NCI-H510A (cell line): ENCODE results near the gene PFKP.
"Not testable (repeated sequence)": the region's sequence is repeated elsewhere in the genome, so short reads cannot be mapped to it uniquely, and the experiment has no call there.

ENCODE experiments used
- DNase-seq: peaks from one replicate; lab custom pipeline; 2025; lab: John Stamatoyannopoulos, UW

PFKP gene

GRCh38 chr10:3046981-3047547, 20.3 kb upstream of the PFKP start:
- no peak for DNase-seq

DNA sequence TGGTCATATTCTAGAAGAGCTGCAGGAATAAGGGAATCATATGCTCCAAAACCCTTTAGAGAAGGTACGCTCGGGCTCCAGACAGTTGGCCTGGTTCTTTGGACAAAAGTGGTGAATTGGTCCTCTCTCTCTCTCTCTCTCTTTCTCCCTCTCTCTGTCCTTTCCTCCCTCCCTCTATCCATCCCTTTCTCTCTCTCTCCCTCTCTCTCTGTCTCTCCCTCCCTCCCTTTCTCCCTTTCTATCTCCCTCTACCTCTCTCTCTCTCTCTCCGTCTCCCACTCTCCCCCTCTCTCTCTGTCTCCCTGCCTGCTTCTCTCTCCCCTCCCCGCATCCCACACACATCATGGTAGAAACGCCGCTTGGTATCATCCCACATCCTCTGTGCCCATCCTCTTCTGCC, 19.8 kb upstream of the PFKP start:
- no peak for DNase-seq

DNA sequence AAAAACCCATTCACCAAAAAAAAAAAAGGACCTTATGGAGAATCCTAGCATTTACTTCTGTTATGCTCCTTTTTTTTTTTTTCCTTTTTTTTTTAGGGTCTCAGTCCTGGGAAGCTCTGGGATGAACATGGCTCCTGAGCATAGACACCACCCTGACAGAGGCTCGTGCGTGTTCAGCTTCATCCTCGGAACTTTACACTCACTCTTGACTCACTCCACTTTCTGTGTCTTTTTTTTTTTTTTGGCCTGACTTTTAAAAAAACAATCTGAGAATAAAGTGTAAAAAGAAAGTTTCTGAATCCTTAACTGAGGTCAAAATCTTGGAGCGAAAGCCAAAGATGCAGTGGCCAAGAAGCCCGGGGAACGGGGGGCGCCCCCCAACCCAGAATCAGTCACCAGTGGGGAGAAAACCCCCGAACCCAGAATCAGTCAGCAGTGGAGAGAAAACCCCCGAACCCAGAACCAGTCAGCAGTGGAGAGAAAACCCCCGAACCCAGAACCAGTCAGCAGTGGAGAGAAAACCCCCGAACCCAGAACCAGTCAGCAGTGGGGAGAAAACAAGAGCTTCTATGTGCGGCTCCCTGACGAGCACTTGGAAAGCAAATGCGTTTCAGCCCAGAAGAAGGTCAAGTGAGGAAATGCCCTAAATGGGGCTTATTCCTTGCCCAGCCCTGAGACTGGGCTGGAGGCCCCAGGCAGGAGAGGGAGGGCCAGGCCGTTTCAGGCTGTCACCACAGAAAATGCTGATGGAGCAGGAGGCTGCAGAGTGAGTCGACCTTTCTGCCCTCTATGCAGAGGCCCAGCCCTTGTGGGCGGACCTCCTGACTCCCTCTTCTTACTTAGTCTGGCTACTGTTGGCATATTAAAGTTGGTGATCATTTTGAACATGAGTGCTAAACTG, 19.0 kb upstream of the PFKP start:
- no peak for DNase-seq

DNA sequence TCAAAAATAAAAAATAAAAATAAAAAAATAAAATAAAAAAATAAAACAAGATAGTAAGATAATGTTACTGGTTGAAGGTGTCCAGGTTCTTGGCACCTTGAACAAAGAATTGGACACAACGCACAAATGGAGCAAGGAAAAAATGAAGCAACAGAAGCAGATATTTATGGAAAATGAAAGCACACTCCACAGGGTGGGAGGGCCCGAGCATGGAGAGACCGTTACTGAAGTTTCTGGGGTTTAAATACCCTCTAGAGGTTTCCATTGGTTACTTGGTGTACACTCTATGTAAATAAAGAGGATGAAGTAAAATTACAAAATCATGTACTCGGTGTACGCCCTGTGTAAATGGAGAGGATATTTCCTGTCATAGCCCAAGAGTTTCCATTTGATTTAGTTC, 15.7 kb upstream of the PFKP start:
- DNase-seq, result no peak

DNA sequence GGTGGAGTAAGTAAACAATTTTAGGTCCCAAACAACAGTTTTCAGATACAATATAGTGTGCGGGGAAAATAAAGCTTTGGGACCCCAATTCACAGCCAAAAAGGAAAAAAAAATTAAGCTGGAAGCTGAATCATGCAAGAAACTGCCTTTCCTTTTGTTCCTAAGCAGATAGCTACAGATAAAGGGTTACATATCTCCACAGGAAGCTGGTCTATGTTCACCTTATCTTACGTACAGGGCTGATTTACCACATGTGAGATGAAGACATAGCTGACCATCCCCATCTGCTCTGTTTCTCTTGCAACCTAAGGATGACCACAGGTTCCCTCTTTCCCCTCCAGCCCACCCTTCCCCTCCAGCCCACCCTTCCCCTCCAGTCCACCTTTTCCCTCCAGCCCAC, 14.2 kb upstream of the PFKP start:
- no peak for DNase-seq

DNA sequence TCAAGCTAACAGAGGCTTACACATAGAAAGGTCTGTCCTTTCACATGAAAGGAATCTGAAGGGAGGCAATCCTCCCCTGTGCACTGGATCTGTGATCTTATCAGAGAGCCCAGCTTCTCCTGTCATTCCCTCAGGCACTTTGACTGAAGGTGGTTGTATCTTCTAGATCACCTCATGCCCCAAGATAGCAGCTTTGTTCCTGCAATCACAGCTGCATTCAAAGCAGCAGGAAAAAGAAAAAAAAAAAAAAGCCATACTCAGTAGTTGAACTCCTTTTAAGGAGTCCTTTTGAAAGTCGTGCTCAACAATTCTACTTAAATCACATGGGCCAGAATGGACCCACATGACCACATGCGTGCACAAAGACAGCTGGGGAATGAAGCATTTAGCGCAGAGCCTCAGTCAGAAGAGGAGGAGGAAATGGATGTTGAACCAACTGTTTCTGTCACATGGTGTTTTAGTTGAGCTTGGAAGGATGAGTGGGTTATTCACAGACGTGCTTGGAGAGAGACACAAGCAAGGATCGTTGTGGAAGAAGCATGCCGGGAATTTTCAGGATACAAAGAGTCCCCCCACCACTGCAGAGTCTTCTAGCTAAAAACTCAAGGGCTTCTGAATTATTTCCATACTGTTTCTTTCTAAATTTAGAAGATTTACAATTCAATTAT, 13.0 kb upstream of the PFKP start:
- no peak for DNase-seq

DNA sequence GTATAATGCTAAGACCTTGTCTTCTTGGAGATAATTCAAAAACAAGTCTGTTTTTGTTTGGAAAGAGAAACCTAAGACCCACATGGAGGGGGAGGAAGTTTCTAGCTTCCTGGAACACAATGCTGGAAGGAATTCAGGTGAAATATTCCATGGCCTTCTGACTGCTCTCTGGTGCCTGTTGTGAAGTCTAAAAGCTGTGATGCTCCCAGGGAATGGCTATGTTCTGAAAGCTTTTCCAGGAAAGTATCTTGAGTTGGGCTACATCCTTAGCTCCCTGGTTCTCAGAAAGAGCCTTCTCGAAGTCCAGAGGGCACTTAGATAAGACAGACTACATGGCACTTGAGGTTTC, 12.5 kb upstream of the PFKP start:
- DNase-seq, result no peak

DNA sequence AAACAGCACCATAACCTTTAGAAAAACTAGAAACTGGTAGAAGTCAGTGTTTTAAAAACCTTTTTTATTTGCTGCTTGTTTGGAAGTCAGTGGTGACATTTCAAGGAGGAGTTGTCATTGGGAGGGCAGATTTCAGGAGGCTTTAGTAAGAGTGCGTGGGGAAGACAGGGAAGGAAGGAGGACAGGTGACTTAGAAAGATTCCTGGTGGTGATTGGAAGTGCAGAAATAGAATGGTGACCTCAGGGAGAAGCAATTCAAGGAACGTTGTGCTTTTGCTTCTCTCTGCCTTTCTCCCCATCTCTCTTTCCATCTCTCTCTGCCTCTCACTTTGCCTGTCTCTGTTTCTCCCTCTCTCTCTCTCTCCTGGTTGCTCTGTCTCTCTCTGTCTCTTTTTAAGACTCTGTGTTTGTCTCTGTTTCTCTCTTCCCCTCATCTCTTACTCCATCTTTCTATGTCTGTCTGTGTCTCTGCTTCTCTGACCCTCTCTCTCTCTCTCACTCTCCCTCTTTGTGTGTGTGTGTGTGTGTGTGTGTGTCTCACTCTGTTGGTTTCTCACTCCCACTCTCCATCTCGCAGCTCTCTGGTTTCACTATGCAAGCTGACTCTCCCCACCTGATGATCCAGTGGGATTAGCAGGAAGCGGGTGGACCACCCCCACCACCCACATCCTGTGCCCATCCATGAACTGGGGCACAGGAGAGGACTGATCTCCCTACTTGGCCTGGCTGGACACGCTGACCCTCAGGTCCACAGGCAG, 10.9 kb upstream of the PFKP start:
- no peak for DNase-seq

DNA sequence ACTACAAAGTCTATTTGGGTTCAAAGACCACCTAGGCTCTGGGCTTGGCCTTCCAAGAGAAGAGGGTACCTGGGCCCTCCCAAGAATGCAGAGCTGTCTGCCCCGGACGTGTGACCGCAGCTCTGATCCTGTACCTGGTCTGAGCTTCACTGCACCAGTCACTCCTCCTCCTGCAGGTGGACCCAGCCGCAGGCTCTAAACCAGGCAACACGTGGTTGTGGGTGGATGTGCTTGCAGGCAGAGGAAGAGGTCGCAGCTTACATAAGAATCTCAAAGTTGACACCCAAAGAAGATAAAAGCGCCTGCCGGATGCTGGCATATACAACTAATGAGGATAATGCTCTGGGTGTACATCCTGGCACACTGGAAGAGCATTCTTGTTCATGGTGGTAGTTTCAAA, 9.4 kb upstream of the PFKP start:
- no peak for DNase-seq

- no peak for DNase-seq
Observed at GRCh38 chr10:3059974-3060373, 7.4 kb upstream of the PFKP start.

GRCh38 chr10:3060481-3060889, 6.9 kb upstream of the PFKP start:
- no peak for DNase-seq

GRCh38 chr10:3061323-3061898, 5.9 kb upstream of the PFKP start:
- DNase-seq, result not testable (repeated sequence)

GRCh38 chr10:3062502-3063186, 4.7 kb upstream of the PFKP start:
- no peak for DNase-seq

- no peak for DNase-seq
Observed at GRCh38 chr10:3064423-3064822, 2.9 kb upstream of the PFKP start.

DNA sequence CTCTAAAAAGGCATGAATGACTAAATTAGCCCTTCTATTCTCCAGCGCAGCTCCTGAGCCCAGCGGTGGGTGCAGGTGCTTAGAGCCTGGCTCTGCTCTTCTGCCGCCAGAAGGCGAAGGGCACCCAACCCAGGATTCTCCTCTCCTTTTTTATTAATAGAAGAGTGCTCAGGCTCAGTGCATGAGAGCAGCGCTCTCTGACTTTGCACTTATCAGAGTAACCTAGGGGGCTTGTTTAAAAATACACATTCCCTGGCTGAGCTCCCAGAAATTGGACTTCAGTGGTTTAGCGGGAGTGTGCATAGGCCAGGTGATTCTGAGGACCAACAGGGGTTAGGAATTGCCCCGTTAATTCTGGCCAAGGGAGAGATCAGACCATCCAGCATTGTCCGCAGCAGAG, 1.7 kb upstream of the PFKP start:
- no peak for DNase-seq

GRCh38 chr10:3066317-3067117, 831 bp upstream of the PFKP start:
- no peak for DNase-seq

DNA sequence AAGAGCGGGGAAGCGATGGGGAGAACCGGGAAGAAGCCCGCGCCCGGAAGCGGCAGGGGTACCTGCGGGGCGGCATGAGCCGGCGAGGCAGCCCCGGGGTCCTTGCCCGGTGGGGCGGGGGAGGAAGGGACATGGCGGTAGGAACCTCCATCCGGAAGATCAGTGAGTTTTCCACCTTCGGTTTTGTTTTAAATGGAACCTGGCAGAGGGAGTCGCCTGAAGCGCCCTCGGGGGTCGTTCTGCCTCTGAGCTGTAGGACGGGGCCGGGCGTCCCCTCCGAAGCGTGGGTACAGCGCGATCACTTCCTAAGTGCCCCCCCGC, 471 bp downstream of the PFKP start:
- no peak for DNase-seq

DNA sequence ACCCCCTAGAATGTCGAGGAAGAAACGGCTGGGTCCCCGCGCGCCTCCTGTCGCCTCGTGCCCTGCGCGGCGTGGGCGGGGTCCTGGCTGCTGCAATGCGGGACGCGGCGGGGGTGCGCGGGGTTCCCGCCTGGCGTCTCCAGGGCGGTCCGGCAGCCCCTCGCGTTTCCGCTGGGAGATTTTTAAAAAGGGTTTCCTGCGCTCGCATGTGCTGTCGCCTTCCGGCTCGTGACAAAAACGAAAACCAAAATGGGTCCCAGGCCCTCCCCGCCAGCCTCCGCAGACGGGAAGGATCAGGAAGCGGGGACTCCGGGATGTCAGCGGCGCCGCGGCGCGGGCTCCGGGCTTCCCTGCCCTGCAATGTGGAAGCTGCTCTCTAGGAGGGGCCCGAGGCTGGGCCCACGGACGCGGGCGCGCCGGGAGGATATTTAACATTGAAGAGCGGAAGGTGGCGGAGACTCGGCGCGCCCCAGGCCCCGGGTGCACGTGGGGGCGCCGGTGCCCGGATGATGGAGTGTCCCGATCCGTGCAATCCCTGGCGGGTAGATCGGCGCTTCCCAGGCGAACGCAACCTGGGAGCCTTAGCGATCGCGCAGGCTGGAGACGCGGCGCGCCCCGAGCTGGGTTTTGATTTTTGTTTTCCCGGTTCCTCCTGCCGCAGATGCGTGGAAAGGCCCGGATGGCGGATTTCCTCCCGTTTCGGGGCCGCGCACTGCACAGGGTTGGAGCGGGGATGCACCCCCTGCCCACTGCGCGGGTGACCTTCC, 1.0 kb downstream of the PFKP start:
- DNase-seq, result no peak

GRCh38 chr10:3068968-3069737, 1.8 kb downstream of the PFKP start:
- no peak for DNase-seq
